Adrenal gland (tissue), 12 donors: ENCODE data around the gene GEMIN5. TPM values are rescaled to one million over a fixed set of nuclear protein-coding genes. Genes with fewer than 3 reads are reported as not detected.
A peak's percentile ranks its signal among the peaks of the same experiment; 100 is the strongest.

ENCODE experiments used
- DNase-seq, 7 donors: peaks; one replicate each; pipeline ENCODE4 v3.0.0-alpha.2; 2019 to 2020
- H3K27ac ChIP-seq, 5 donors: fragments of 200-600 bp; sonication (generic) in 4 of 5; 1 replicate in 3 of 5; 2 replicates in 2 of 5; pipeline versions ENCODE4 v1.5.1 to v1.8.0; 2016 to 2020; ENCODE audit warnings: mild to moderate bottlenecking in 1 of 5
- H3K27me3 ChIP-seq: fragments of 200-600 bp; 2 replicates; pipeline ENCODE4 v1.8.0; 2021
- H3K36me3 ChIP-seq, 2 donors: fragments of 200-600 bp; replicated peaks in 1 of 2; 1 replicate in 1 of 2; 2 replicates in 1 of 2; pipeline versions ENCODE4 v1.5.1 to v1.8.0; 2018 to 2022
- H3K4me1 ChIP-seq, 2 donors: fragments of 200-600 bp; replicated peaks in 1 of 2; 1 replicate in 1 of 2; 2 replicates in 1 of 2; pipeline versions ENCODE4 v1.5.1 to v1.8.0; 2018 to 2021
- H3K4me3 ChIP-seq, 4 donors: fragments of 200-600 bp; sonication (generic) in 3 of 4; one replicate each; pipeline ENCODE4 v1.5.1; 2016 to 2018
- H3K9me3 ChIP-seq, 3 donors: fragments of 200-600 bp; sonication (generic) in 1 of 3; replicated peaks in 1 of 3; 1 replicate in 2 of 3; 2 replicates in 1 of 3; pipeline versions ENCODE4 v1.5.1 to v1.8.0; 2016 to 2021
- POLR2A ChIP-seq, 2 donors: fragments of 450-650 bp; IDR thresholded peaks; one replicate each; pipeline ENCODE4 v1.6.1; 2017; ENCODE audit warnings: antibody characterized with exemption in 2 of 2, mild to moderate bottlenecking in 2 of 2, moderate library complexity in 1 of 2
- WGBS, 4 donors: extraction: QIAGEN DNeasy Blood & Tissue Kit in 2 of 4; methylation state at CpG; one replicate each; pipeline versions ENCODE4 v1.1.5 to v1.1.7; 2013 to 2017; 5-methylcytosine and 5-hydroxymethylcytosine counted together
- intact Hi-C, 2 donors: fragments of 100-400 bp; cut with DNase I; formaldehyde crosslinking; loops; one replicate each; pipeline versions ENCODE4 v1.14.1 to v1.15.0; 2022 to 2023
- polyA plus RNA-seq, 3 donors: library from polyadenylated mRNA; stranded (reverse); fragments of 200-250 nt in 2 of 3; fragments of 350-450 nt in 1 of 3; fragmentation: Illumina TruSeq in 1 of 3; extraction: RNeasy Lipid Tissue Mini Kit (QIAGEN cat#74804) in 1 of 3; gene quantifications; one replicate each; pipeline ENCODE4 v1.2.3, GENCODE V29; 2013 to 2014
- total RNA-seq, 9 donors: library from RNA; depleted of rRNA in 4 of 9; stranded (reverse); fragments of >200 nt in 4 of 9; fragments of 120-200 nt in 1 of 9; fragmentation: NEBNext Ultra II Directional in 1 of 9; extraction: Animal tissue kit (Norgen Biotek cat#: 25700) in 1 of 9; gene quantifications; one replicate each; pipeline versions ENCODE4 v1.1.0 to v1.2.4, GENCODE V29; 2013 to 2023
- TF ChIP-seq, protein P1 (sequence below), 6 experiments: fragments of 450-650 bp in 4 of 6; fragments of 200-600 bp in 2 of 6; sonication (generic) in 1 of 6; IDR thresholded peaks; 1 replicate in 5 of 6; 2 replicates in 1 of 6; pipeline versions ENCODE4 v1.5.1 to v1.8.0; 2016 to 2021; ENCODE audit warnings: antibody characterized with exemption in 6 of 6, mild to moderate bottlenecking in 2 of 6, moderate library complexity in 1 of 6
- donor health status: healthy with polysubstance abuse.
- donor health status: Bipolar disorder and iron deficiency.
- donor health status: DM: yes; HTN: yes; CAD: no.
- donor health status: DM: no; HTN: no; CAD: no.
- donor health status: DM: no; HTN: no; CAD: no.
- donor health status: DM: yes; HTN: yes; CAD: no.

GEMIN5 gene
- total and polyA plus RNA-seq, 12 donors, result 3.2 to 19.2 (median 13.3) TPM

DNA sequence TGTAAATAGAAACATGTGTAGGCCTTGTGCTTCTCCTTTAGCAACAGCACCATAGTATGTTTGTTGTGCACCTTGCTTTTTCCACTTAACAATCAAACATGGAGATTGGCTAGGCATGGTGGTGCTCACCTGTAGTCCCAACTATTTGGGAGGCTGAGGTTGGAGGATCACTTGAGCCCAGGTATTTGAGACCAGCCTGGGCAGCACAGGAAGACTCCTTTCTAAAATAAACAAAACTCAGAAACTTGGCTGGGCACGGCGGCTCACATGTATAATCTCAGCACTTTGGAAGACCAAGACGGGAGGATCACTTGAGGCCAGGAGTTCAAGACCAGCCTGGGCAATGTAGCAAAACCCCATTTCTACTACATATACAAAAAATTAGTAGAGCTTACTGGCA lies 86.7 kb downstream of the GEMIN5 start:
- H3K4me1 ChIP-seq, result peaks cover 0 to 30% of the 10 kb centered on the region in 2 donors
- WGBS, 4 donors, result 89 to 93% (median 90%) methylated on average over 3 of the region's 3 CpGs
- no peak for TF ChIP-seq POLR2A (IDR thresholded peaks at IDR 0.05)
- TF ChIP-seq, protein P1, sequence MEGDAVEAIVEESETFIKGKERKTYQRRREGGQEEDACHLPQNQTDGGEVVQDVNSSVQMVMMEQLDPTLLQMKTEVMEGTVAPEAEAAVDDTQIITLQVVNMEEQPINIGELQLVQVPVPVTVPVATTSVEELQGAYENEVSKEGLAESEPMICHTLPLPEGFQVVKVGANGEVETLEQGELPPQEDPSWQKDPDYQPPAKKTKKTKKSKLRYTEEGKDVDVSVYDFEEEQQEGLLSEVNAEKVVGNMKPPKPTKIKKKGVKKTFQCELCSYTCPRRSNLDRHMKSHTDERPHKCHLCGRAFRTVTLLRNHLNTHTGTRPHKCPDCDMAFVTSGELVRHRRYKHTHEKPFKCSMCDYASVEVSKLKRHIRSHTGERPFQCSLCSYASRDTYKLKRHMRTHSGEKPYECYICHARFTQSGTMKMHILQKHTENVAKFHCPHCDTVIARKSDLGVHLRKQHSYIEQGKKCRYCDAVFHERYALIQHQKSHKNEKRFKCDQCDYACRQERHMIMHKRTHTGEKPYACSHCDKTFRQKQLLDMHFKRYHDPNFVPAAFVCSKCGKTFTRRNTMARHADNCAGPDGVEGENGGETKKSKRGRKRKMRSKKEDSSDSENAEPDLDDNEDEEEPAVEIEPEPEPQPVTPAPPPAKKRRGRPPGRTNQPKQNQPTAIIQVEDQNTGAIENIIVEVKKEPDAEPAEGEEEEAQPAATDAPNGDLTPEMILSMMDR (IDR thresholded peaks at IDR 0.05), result no peak
- H3K9me3 ChIP-seq, result no peaks in the 10 kb centered on the region
- no peaks in the 10 kb centered on the region for H3K36me3 ChIP-seq
- DNase-seq, result peak in 2 of 7 donors; percentile 14 to 50
- intact Hi-C loops, result no loop called here
- H3K27ac ChIP-seq, result peak overlapping the region in 3 of 5 donors; percentile 72 to 90 (median 83)
- H3K27me3 ChIP-seq, result no peaks in the 10 kb centered on the region
- no peak overlapping the region for H3K4me3 ChIP-seq

DNA sequence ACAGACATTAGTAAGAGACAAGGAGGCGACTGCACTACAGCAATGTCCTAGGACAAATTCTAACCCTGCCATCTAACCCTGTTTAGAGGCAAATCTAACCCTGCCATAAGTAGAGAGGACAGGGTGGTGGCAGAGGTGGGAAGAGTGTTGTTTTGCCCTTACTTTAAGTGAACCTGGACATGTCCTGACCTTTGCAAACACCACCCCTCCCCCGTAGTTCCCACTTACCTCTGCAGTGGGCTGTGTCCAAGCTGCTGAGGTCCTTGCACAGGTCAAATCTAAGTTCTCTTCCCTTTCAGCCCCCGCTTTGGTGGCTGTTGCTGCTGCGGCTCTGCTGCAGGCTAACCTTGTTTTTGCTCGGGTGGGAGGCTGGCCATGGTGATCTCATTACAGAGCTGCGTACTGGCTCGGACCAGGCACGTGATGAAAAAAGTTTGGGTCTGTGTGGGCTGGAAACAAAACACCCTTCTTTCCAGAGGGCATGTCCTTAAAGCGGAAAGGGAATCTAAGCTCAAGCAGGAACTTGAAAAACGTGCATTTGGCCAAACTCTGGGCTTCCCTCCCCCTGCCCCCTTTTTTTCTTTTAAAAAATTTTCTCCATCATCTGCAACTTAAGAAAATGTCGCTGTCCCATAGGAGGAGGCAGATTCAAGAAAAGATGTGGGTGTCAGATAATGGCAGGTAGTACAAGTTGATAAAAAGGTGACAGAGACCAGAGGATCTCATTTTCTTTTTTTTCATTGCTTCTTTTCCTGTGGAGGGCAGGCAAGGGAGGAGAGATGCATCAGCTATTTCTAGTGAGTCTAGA lies 87.6 kb downstream of the GEMIN5 start, which contains the start of gene FAXDC2:
FAXDC2 (minus strand) TSS at position 349 of the 808 bp plus-strand sequence. CDS start 12,425 bp downstream, outside the sequence.
- intact Hi-C loops, result no loop called here
- Histone ChIP-seq H3K9me3 (no peaks in the 10 kb centered on the region), H3K27me3 (no peaks in the 10 kb centered on the region), H3K4me3 (peak within 1 kb of the TSS in 3 of 4 donors; percentile 35 to 86 (median 50)), H3K27ac (peak within 1 kb of the TSS in 4 of 5 donors; percentile 44 to 90 (median 78)), H3K4me1 (peaks cover 0 to 29% of the 10 kb centered on the region in 2 donors), H3K36me3 (no peaks in the 10 kb centered on the region)
- peak; percentile 73 to 92 (median 87) for DNase-seq
- TF ChIP-seq, protein P1 (IDR thresholded peaks at IDR 0.05), result no peak
- peak; percentile 44 to 91 for TF ChIP-seq POLR2A (IDR thresholded peaks at IDR 0.05)
- WGBS, 4 donors, result 2 to 8% (median 3%) methylated on average over 11 of the region's 11 CpGs

DNA sequence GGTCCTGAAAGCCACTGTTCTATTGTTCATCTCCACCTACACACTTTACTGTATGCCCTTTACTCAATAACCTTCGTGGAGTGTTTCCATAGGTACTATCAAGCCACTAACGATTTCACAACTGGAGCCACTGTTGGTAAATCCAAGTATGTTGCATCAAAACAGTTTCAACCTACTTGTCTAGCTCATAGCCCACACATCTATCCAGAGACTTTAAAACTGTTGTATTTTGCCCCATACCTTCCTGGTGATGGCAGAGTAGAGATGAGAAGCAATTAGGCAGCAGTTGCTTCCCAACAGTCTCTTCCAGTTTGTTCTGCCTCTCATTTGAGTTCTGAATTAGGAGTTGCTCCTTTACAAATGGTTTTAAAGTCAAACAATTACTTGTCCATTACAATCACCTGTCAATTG lies 88.2 kb downstream of the GEMIN5 start:
- peak in 1 of 7 donors; percentile 2 for DNase-seq
- H3K27me3 ChIP-seq, result no peaks in the 10 kb centered on the region
- H3K36me3 ChIP-seq, result no peaks in the 10 kb centered on the region
- no peaks in the 10 kb centered on the region for H3K9me3 ChIP-seq
- intact Hi-C loops, result no loop called here
- peaks cover 0 to 33% of the 10 kb centered on the region in 2 donors for H3K4me1 ChIP-seq
- H3K27ac ChIP-seq, result peak overlapping the region in 4 of 5 donors; percentile 44 to 90 (median 78)
- TF ChIP-seq, protein P1 (IDR thresholded peaks at IDR 0.05), result no peak
- TF ChIP-seq POLR2A (IDR thresholded peaks at IDR 0.05), result no peak
- H3K4me3 ChIP-seq, result peak overlapping the region in 3 of 4 donors; percentile 35 to 86 (median 50)
- 5 to 27% (median 11%) methylated on average over 2 of the region's 2 CpGs for WGBS, 4 donors

DNA sequence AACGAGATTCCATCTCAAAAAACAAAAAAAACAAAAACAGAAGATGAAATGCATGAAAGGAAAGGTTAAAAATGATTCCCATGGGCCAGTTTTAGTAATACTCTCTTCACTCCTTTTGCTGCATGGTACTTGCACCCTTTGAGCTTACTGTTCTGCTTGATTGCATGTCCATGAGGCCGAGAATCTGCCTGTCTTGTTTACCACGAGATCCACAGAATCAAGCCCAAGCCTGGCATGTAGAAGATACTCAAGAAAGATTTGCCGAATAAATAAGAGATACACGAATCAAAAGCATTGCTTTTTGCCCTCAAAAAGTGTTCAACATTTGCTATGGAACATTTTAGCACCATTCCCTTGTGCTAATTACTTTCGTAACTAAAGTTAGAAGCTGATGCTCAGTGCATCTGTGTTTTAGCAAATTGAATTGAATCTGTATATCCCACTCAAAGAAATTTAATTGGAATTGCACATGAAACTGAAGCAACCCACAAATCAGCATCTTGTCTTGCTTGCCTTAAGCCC lies 88.7 kb downstream of the GEMIN5 start:
- TF ChIP-seq, protein P1 (IDR thresholded peaks at IDR 0.05), result no peak
- no peak for TF ChIP-seq POLR2A (IDR thresholded peaks at IDR 0.05)
- peak in 1 of 7 donors; percentile 45 for DNase-seq
- intact Hi-C loops, result no loop called here
- no peaks in the 10 kb centered on the region for H3K36me3 ChIP-seq
- H3K9me3 ChIP-seq, result no peaks in the 10 kb centered on the region
- H3K27me3 ChIP-seq, result no peaks in the 10 kb centered on the region
- peak overlapping the region in 1 of 4 donors; percentile 86 for H3K4me3 ChIP-seq
- H3K4me1 ChIP-seq, result peaks cover 0 to 36% of the 10 kb centered on the region in 2 donors
- 62 to 68% (median 64%) methylated on average over 6 of the region's 6 CpGs for WGBS, 4 donors
- H3K27ac ChIP-seq, result peak overlapping the region in 3 of 5 donors; percentile 72 to 90 (median 83)
